Motor neuron (in vitro differentiated cells): Measurements from ENCODE around the gene PHF10. TPM values are rescaled to one million over a fixed set of nuclear protein-coding genes. Genes with fewer than 3 reads are reported as not detected.
"Not testable (repeated sequence)": the region's sequence is repeated elsewhere in the genome, so short reads cannot be mapped to it uniquely, and the experiment has no call there.

ENCODE experiments used
- ATAC-seq, 8 experiments: fragments of 200-7000 bp; cut with Tn5 transposase; replicated peaks in 6 of 8; 2 replicates each; pipeline ENCODE4 v1.8.0; 2021; ENCODE audit warnings: mild to moderate bottlenecking in 8 of 8, moderate library complexity in 8 of 8
- H3K27ac ChIP-seq, 2 donors: fragments of 250-450 bp; sonication (Bioruptor Pico); 2 replicates each; pipeline ENCODE4 v1.9.0; 2021; ENCODE audit warnings: antibody characterized with exemption in 2 of 2, mild to moderate bottlenecking in 2 of 2, moderate library complexity in 1 of 2
- H3K4me1 ChIP-seq, 2 donors: fragments of 250-450 bp; sonication (Bioruptor Pico); replicated peaks in 1 of 2; 2 replicates each; pipeline ENCODE4 v1.6.1; 2021; ENCODE audit warnings: antibody characterized with exemption in 2 of 2, mild to moderate bottlenecking in 2 of 2, moderate library complexity in 1 of 2
- H3K4me3 ChIP-seq, 5 donors: fragments of 250-450 bp; sonication (Bioruptor Pico); 2 replicates each; pipeline ENCODE4 v1.9.0; 2021; ENCODE audit warnings: antibody characterized with exemption in 5 of 5, mild to moderate bottlenecking in 5 of 5, moderate library complexity in 4 of 5
- WGBS, 10 experiments: fragments of 450-650 bp; shearing (Covaris generic); methylation state at CpG; one replicate each; pipeline ENCODE4 v1.0.0; 2022; 5-methylcytosine and 5-hydroxymethylcytosine counted together
- in situ Hi-C, 9 experiments: fragments of 400-800 bp; cut with MboI; loops; one replicate each; pipeline ENCODE4 v1.15.0; 2021; ENCODE audit warnings: low sequenced_read_pairs in 9 of 9, low pct_unique_long_range_greater_than_20kb in 2 of 9; ENCODE audit not compliant: unreplicated experiment in 9 of 9
- total RNA-seq, 8 experiments: library from RNA; unstranded; fragments of 300-600 nt; gene quantifications; 2 replicates each; pipeline versions ENCODE4 v1.2.3 to v1.2.4, GENCODE V29; 2022

PHF10 gene
- total RNA-seq: 10 to 100 TPM; 11.8 to 53.2 (median 26.9) TPM

- peak; percentile 18 to 81 (median 74) for ATAC-seq
- in situ Hi-C loops: no loop called here
- peaks cover 18 to 29% of the 10 kb centered on the region in 2 donors for H3K4me1 ChIP-seq
- peak within 1 kb of the TSS; percentile 94 to 95 for H3K27ac ChIP-seq
- peak within 1 kb of the TSS; percentile 48 to 99 (median 77) for H3K4me3 ChIP-seq
- WGBS, 10 experiments: 0 to 1% (median 0%) methylated on average over 1 to 18 of the region's 89 CpGs; no CpG with 5 or more reads in 7 of the 10 experiments
These were observed at the start of gene PHF10 for GRCh38 chr6:169724494-169725124. Gene PHF10, minus strand, starts transcription at chr6:169724500. Its CDS starts 569 bp downstream, at chr6:169723931.

GRCh38 chr6:169766921-169767736, 42.8 kb upstream of the PHF10 start:
- H3K27ac ChIP-seq: no peak overlapping the region
- no peak for ATAC-seq
- no peak overlapping the region for H3K4me3 ChIP-seq
- in situ Hi-C loops: no loop called here
- WGBS, 10 experiments: 72 to 100% (median 96%) methylated on average over 2 to 13 of the region's 13 CpGs; no CpG with 5 or more reads in 1 of the 10 experiments
- H3K4me1 ChIP-seq: no peaks in the 10 kb centered on the region

- Histone ChIP-seq H3K4me1 (no peaks in the 10 kb centered on the region), H3K27ac (no peak overlapping the region), H3K4me3 (no peak overlapping the region)
- in situ Hi-C loops: no loop called here
- WGBS, 10 experiments: 68 to 100% (median 88%) methylated on average over 1 to 5 of the region's 5 CpGs; no CpG with 5 or more reads in 1 of the 10 experiments
- no peak for ATAC-seq
These were observed 41.9 kb upstream of the PHF10 start for GRCh38 chr6:169766232-169766631.

GRCh38 chr6:169765789-169766188, 41.5 kb upstream of the PHF10 start:
- H3K4me3 ChIP-seq, H3K27ac ChIP-seq, in situ Hi-C loops, ATAC-seq, H3K4me1 ChIP-seq: not testable (repeated sequence)
- 86 to 100% (median 96%) methylated on average over 1 to 5 of the region's 10 CpGs for WGBS, 10 experiments

GRCh38 chr6:169763881-169764280, 39.6 kb upstream of the PHF10 start:
- in situ Hi-C loops: no loop called here
- 61 to 100% (median 80%) methylated on average over 2 to 9 of the region's 10 CpGs; no CpG with 5 or more reads in 3 of the 10 experiments for WGBS, 10 experiments
- no peak for ATAC-seq
- Histone ChIP-seq H3K4me1 (no peaks in the 10 kb centered on the region), H3K4me3 (no peak overlapping the region), H3K27ac (no peak overlapping the region)

- 80 to 100% (median 94%) methylated on average over 1 to 8 of the region's 10 CpGs; no CpG with 5 or more reads in 3 of the 10 experiments for WGBS, 10 experiments
- Histone ChIP-seq H3K4me1 (no peaks in the 10 kb centered on the region), H3K4me3 (no peak overlapping the region), H3K27ac (no peak overlapping the region)
- in situ Hi-C loops: no loop called here
- ATAC-seq: no peak
These were observed 39.0 kb upstream of the PHF10 start for GRCh38 chr6:169763308-169763707.

GRCh38 chr6:169755162-169755561, 30.9 kb upstream of the PHF10 start:
- in situ Hi-C loops: no loop called here
- H3K27ac ChIP-seq: no peak overlapping the region
- no peak for ATAC-seq
- H3K4me1 ChIP-seq: peaks cover 13 to 17% of the 10 kb centered on the region in 2 donors
- no peak overlapping the region for H3K4me3 ChIP-seq
- 79 to 100% (median 92%) methylated on average over 1 to 6 of the region's 6 CpGs; no CpG with 5 or more reads in 1 of the 10 experiments for WGBS, 10 experiments

- H3K4me1 ChIP-seq: peaks cover 14 to 20% of the 10 kb centered on the region in 2 donors
- WGBS, 10 experiments: 0 to 38% (median 14%) methylated on average over 1 to 8 of the region's 19 CpGs; no CpG with 5 or more reads in 2 of the 10 experiments
- in situ Hi-C loops: no loop called here
- H3K27ac ChIP-seq: peak overlapping the region; percentile 93 to 96
- peak overlapping the region; percentile 61 to 91 (median 69) for H3K4me3 ChIP-seq
- ATAC-seq: peak in 4 of 8 experiments; percentile 52 to 67 (median 59)
These were observed 27.8 kb upstream of the PHF10 start for GRCh38 chr6:169752074-169752623.

GRCh38 chr6:169751242-169752073, 27.2 kb upstream of the PHF10 start, which contains the start of the genes DYNLT2 and ERMARD:
Gene DYNLT2, minus strand, starts transcription at chr6:169751572. Its CDS starts 114 bp downstream, at chr6:169751458.
Gene ERMARD, plus strand, starts transcription at chr6:169751622. Its CDS starts 36 bp downstream, at chr6:169751658.
- peak; percentile 92 to 97 (median 95) for ATAC-seq
- in situ Hi-C loops: no loop called here
- Histone ChIP-seq H3K4me3 (peak within 1 kb of the TSS; percentile 61 to 91 (median 69)), H3K27ac (peak within 1 kb of the TSS; percentile 93 to 96), H3K4me1 (peaks cover 14 to 20% of the 10 kb centered on the region in 2 donors)
- 0 to 9% (median 1%) methylated on average over 6 to 21 of the region's 90 CpGs; no CpG with 5 or more reads in 5 of the 10 experiments for WGBS, 10 experiments

GRCh38 chr6:169746556-169746955, 22.3 kb upstream of the PHF10 start:
- Histone ChIP-seq H3K27ac (no peak overlapping the region), H3K4me3 (no peak overlapping the region), H3K4me1 (peaks cover 5 to 9% of the 10 kb centered on the region in 2 donors)
- WGBS, 10 experiments: 80 to 100% (median 90%) methylated on average over 1 of the region's 1 CpG; no CpG with 5 or more reads in 5 of the 10 experiments
- no peak for ATAC-seq
- in situ Hi-C loops: no loop called here

- in situ Hi-C loops: no loop called here
- Histone ChIP-seq H3K4me1 (peaks cover 4 to 5% of the 10 kb centered on the region in 2 donors), H3K4me3 (no peak overlapping the region), H3K27ac (no peak overlapping the region)
- 49 to 92% (median 83%) methylated on average over 1 to 3 of the region's 3 CpGs; no CpG with 5 or more reads in 1 of the 10 experiments for WGBS, 10 experiments
- no peak for ATAC-seq
These were observed 21.1 kb upstream of the PHF10 start for GRCh38 chr6:169745405-169745804.

- ATAC-seq: no peak
- in situ Hi-C loops: no loop called here
- H3K27ac ChIP-seq: no peak overlapping the region
These were observed 17.0 kb upstream of the PHF10 start for GRCh38 chr6:169741344-169741743.

More at GRCh38 chr6:169741344-169741743, 17.0 kb upstream of the PHF10 start:
- no peaks in the 10 kb centered on the region for H3K4me1 ChIP-seq
- H3K4me3 ChIP-seq: no peak overlapping the region
